GM19397 (cell line): Measurements from ENCODE around the gene MEF2C.
"Not testable (repeated sequence)": the region's sequence is repeated elsewhere in the genome, so short reads cannot be mapped to it uniquely, and the experiment has no call there.

ENCODE experiments used
- ATAC-seq: cut with Tn5 transposase; IDR thresholded peaks from one replicate; pipeline ENCODE4 v1.9.1; 2021; ENCODE audit warnings: mild to moderate bottlenecking, moderate library complexity; ENCODE audit not compliant: unreplicated experiment

Gene MEF2C

GRCh38 chr5:88808153-88808552, 74.8 kb downstream of the MEF2C start:
- no peak for ATAC-seq

GRCh38 chr5:88807327-88807726, 75.7 kb downstream of the MEF2C start:
- no peak for ATAC-seq

GRCh38 chr5:88806338-88806737, 76.6 kb downstream of the MEF2C start:
- ATAC-seq, result no peak

- ATAC-seq, result peak; percentile 58
Measured at GRCh38 chr5:88805151-88805784, 77.7 kb downstream of the MEF2C start.

GRCh38 chr5:88804444-88804843, 78.5 kb downstream of the MEF2C start:
- ATAC-seq, result no peak

- no peak for ATAC-seq
Measured at GRCh38 chr5:88803309-88803708, 79.7 kb downstream of the MEF2C start.

DNA sequence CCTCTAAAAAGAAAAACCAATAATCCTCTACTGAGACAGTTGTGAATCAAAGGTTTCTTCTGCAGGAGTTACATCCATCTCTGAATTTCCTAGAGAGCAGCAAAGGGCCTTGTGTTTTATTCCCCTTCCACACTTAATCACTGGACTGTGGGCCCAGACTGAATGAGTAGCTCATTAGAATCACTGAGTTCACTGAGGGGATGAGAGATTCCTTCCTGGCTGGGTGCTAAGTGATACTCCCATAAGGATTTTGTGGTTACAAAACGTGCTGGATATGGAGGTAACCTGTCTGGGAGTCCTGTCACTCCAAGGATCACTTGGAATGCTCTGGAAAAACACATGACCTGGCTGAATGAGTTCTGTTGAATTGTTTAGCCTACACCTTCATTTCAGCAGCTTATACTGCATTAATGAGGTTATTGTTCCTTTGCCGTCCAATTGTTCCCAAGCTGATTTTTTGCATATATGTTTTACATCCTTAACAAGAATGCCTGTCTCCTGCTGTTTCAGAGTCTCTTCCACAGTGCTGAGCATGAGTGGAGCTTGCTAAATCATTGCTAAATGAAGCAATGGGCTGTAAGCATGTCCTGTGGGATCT, 82.9 kb downstream of the MEF2C start:
- ATAC-seq, result no peak

DNA sequence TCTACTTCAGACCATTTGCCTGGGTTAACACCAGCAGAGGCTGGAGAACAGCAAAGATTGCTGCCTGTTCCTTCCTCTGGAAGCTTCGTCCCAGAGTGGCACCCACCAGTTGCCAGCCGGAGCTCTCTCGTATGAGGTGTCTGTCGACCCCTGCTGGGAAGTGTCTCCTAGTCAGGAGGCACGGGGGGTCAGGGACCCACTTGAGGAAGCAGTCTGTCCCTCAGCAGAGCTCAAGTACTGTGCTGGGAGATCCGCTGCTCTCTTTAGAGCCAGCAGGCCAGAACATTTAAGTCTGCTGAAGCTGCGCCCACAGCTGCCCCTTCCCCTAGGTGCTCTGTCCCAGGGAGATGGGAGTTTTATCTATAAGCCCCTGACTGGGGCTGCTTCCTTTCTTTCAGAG, 84.1 kb downstream of the MEF2C start:
- not testable (repeated sequence) for ATAC-seq

- not testable (repeated sequence) for ATAC-seq
Measured at GRCh38 chr5:88793797-88794196, 89.2 kb downstream of the MEF2C start.

DNA sequence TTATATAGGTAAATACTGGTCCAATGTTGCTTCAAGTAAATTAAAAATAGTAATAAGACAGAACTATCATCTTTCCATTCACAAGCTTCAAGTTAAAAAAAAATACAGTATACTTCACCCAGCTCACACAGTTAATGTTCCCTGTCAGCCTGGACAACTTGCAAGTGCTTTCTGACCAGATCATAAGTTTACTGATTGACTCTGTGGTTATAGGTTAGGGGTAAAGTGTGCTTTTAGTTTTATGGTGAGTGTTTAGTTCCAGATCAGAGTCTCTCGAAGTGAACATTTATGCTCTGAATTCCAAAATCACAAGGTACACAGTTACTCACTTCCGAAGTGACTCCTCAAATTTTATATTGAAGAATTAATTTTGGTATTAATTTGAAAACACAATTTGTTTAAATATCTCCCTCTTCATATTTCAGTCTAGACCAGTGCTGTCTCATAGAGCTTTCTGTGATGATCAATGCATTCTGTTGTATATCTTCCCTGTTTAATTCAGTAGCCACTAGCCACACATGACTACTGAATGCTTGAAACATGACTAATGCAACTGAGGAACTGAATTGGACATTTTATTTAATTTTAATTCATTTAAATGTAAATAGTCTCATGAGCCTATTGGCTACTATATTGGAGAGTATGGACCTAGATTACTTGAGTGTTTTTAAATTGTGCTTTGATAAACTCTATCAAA, 90.7 kb downstream of the MEF2C start:
- ATAC-seq, result peak; percentile 74

DNA sequence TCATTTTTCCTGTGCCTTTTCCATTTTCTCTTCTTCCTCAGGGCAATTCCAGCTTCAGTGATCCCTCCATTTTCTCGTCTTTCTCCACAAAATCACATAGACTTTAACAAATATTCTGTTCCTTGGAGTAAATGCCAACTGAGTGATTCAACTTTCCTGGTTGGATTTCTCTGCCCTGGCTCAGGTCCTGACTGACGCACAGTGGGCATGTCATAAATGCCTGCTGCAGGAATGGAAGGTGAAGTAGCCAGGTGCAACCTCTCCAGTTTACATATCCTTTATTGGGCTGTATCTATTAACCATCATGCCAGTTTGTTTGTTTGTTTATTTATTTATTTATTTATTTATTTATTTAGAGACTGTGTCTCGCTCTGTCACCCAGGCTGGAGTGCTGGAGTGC, 95.1 kb downstream of the MEF2C start:
- ATAC-seq, result no peak

DNA sequence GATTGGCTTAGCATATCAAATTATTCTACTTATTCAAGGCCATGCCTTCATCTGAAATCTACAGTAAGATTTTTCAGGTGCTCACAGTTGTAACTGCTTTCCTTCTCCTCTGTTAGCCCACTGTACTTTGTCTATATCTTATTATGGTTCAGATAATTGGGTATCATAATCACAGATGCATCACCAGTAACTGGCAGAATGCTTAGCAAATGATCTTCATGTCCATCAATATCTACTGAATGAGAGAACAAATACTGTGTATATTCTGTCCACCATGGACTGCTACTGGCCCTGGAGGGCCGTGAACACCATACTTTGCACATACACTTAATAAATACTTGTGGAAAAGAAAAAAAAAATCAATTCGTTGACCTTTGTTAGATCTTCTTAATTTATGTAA, 96.2 kb downstream of the MEF2C start:
- ATAC-seq, result no peak

- ATAC-seq, result peak; percentile 42
Measured at GRCh38 chr5:88785746-88786565, 97.0 kb downstream of the MEF2C start.

DNA sequence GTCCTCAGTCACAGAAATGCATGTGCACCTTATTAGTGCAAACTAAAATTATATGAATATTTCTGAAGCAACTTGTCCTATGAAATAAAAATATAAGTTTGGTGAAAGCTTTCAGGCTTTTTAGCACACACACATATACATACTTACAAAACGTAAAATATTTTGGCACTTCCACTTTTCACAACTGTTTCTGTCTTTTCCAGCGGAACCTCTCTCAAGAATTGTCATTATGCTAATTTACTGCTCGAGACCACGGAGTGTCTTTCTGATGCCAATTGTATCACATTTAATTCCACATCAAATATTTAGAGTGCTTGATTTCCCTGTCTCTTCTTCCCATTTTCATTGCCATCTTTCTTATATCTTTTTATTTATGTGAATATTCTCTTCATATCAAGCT, 100.4 kb downstream of the MEF2C start:
- ATAC-seq, result no peak

- no peak for ATAC-seq
Measured at GRCh38 chr5:88780736-88781135, 102.2 kb downstream of the MEF2C start.

GRCh38 chr5:88778736-88779135, 104.2 kb downstream of the MEF2C start:
- no peak for ATAC-seq

DNA sequence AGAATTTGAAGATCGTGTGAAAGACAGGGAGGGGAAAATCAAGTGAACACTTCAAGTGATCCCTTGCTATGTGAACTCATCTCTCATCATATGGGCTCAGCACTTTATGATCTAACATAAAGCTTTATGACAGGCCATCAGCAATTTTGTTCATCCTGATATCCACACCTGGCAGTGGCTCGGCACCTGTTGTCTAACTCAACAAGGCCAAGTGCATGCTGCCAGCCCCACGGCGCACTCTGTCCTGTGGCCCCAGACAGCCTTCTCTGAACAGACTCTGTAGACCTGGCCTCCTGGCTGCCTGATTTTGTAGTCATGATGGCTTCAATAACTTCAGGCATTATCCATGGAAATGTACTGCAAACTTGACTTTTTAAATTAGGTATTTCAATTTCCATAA, 106.3 kb downstream of the MEF2C start:
- no peak for ATAC-seq

- ATAC-seq, result no peak
Measured at GRCh38 chr5:88772831-88773230, 110.2 kb downstream of the MEF2C start.

DNA sequence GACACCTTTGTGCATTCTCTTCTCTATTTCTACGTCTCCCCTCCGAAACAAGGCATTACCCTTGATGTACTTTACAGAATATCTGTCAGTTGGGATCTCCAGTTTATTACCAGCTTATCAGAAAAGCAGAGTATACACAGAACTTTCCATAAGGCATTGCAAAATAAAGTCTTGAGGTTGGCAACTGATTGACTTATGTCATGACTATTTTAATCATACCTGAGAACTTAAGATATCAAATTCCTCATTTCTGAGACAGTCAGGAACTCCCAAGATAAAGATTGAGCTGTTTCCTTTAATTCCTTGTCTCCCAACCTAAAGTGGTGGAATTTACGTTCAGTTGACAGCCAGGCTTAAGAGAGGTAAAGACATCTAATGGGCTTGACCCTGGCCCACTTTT, 110.9 kb downstream of the MEF2C start:
- no peak for ATAC-seq

DNA sequence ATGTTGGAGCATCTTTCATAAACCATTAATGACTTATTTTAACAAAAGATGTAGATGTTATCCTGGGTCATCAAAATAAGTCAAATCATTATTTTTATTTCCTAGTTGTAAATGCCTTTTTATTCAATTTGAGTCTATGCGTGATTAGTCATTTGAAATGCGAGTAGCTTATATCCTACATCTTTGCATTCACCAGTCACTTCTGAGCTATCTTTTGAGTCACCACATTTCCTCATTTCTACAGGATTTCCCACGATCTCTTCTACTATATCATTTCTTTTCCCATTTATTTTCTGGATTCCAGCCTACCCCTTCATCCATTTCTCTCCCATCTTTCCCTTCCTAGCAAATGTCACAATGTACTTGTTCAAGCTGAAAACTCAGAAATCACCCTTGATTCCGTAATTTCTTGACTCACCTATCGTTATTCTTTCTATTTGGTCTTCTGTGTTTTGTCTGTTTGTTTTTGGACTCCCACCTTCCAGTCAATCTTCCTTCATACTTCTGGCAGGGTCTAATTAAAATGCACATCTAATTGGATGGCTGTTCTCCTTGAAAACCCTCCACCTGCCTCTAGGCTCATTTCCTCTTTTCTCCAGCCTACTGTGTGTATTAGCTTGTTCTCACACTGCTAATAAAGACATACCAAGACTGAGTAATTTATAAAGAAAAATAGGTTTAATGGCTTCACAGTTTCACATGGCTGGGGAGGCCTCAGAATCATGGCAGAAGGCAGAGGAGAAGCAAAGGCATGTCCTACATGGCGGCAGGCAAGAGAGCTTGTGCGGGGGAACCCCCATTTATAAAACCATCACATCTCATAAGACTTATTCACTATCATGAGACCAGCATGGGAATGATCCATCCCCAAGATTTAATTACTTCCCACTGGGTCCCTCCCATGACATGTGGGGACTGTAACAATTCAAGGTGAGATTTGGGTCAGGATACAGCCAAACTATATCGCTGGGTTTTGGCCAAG, 112.4 kb downstream of the MEF2C start:
- no peak for ATAC-seq
